HepG2 (cell line): ENCODE results near the gene TRA2B. TPM values are rescaled to one million over a fixed set of nuclear protein-coding genes. Genes with fewer than 3 reads are reported as not detected.
A peak's percentile ranks its signal among the peaks of the same experiment; 100 is the strongest.

Source experiments
- ERF ChIP-seq: IDR thresholded peaks from 2 replicates; pipeline ENCODE4 v1.6.1; 2018; ENCODE audit warnings: missing biosample characterization, missing genetic modification reagents
- FOSL2 ChIP-seq: sonication (generic); formaldehyde crosslinking; IDR thresholded peaks from 2 replicates; pipeline ENCODE4 v1.4.0; 2020; ENCODE audit warnings: missing genetic modification reagents
- FOXA1 ChIP-seq, 2 experiments: fragments of 450-650 bp in 1 of 2; sonication (generic) in 1 of 2; formaldehyde crosslinking in 1 of 2; IDR thresholded peaks; 2 replicates each; pipeline versions ENCODE4 v1.4.0 to v1.6.1; 2016 to 2020; ENCODE audit warnings: missing genetic modification reagents in 1 of 2
- FOXP4 ChIP-seq: sonication (generic); formaldehyde crosslinking; IDR thresholded peaks from 2 replicates; pipeline ENCODE4 v1.4.0; 2020; ENCODE audit warnings: missing genetic modification reagents
- GLI4 ChIP-seq: sonication (generic); formaldehyde crosslinking; IDR thresholded peaks from 2 replicates; pipeline ENCODE4 v1.5.1; 2020; ENCODE audit warnings: missing genetic modification reagents, mild to moderate bottlenecking, moderate library complexity, borderline replicate concordance
- GLMP ChIP-seq: sonication (generic); formaldehyde crosslinking; IDR thresholded peaks from 2 replicates; pipeline ENCODE4 v1.9.0; 2021; ENCODE audit warnings: missing genetic modification reagents, mild to moderate bottlenecking, borderline replicate concordance
- HHEX ChIP-seq: IDR thresholded peaks from 2 replicates; pipeline ENCODE4 v1.6.1; 2016; ENCODE audit warnings: control low read depth
- IRF1 ChIP-seq: sonication (generic); formaldehyde crosslinking; IDR thresholded peaks from 2 replicates; pipeline ENCODE4 v1.4.0; 2020; ENCODE audit warnings: low read depth, mild to moderate bottlenecking, missing genetic modification reagents
- MTA3 ChIP-seq: sonication (generic); formaldehyde crosslinking; IDR thresholded peaks from 2 replicates; pipeline ENCODE4 v1.4.0; 2020; ENCODE audit warnings: missing genetic modification reagents
- MYC ChIP-seq: sonication (generic); formaldehyde crosslinking; IDR thresholded peaks from 2 replicates; pipeline ENCODE4 v1.9.0; 2021; ENCODE audit warnings: missing genetic modification reagents, borderline replicate concordance
- NFIB ChIP-seq: sonication (generic); formaldehyde crosslinking; IDR thresholded peaks from 2 replicates; pipeline ENCODE4 v1.9.0; 2021; ENCODE audit warnings: missing genetic modification reagents, mild to moderate bottlenecking, borderline replicate concordance
- NR2C2 ChIP-seq: sonication (generic); formaldehyde crosslinking; IDR thresholded peaks from 2 replicates; pipeline ENCODE4 v1.4.0; 2020; ENCODE audit warnings: missing genetic modification reagents, mild to moderate bottlenecking, moderate library complexity, borderline replicate concordance
- PAWR ChIP-seq: sonication (generic); formaldehyde crosslinking; IDR thresholded peaks from 2 replicates; pipeline ENCODE4 v1.4.0; 2020; ENCODE audit warnings: missing genetic modification reagents, mild to moderate bottlenecking, borderline replicate concordance
- RARG ChIP-seq: sonication (generic); formaldehyde crosslinking; IDR thresholded peaks from 2 replicates; pipeline ENCODE4 v1.4.0; 2020; ENCODE audit warnings: low read depth, mild to moderate bottlenecking, missing genetic modification reagents
- REPIN1 ChIP-seq: sonication (generic); formaldehyde crosslinking; IDR thresholded peaks from 2 replicates; pipeline ENCODE4 v1.8.0; 2022; ENCODE audit warnings: missing genetic modification reagents, low read depth, mild to moderate bottlenecking, borderline replicate concordance
- SOX6 ChIP-seq, 2 experiments: fragments of 450-650 bp in 1 of 2; sonication (generic) in 1 of 2; formaldehyde crosslinking in 1 of 2; IDR thresholded peaks; 2 replicates each; pipeline versions ENCODE4 v1.4.0 to v1.6.1; 2017 to 2020; ENCODE audit warnings: antibody characterized with exemption in 1 of 2, mild to moderate bottlenecking in 1 of 2, missing genetic modification reagents in 1 of 2
- TFDP2 ChIP-seq: sonication (generic); formaldehyde crosslinking; IDR thresholded peaks from 2 replicates; pipeline ENCODE4 v1.4.0; 2020; ENCODE audit warnings: missing genetic modification reagents
- ZBTB3 ChIP-seq: sonication (generic); formaldehyde crosslinking; IDR thresholded peaks from 2 replicates; pipeline ENCODE4 v1.4.0; 2020; ENCODE audit warnings: low read depth, mild to moderate bottlenecking, moderate library complexity, missing genetic modification reagents, borderline replicate concordance
- ZBTB39 ChIP-seq: sonication (generic); formaldehyde crosslinking; IDR thresholded peaks from 2 replicates; pipeline ENCODE4 v1.5.0; 2020; ENCODE audit warnings: missing genetic modification reagents
- ZNF354B ChIP-seq: sonication (generic); formaldehyde crosslinking; IDR thresholded peaks from 2 replicates; pipeline ENCODE4 v1.8.0; 2022; ENCODE audit warnings: mild to moderate bottlenecking, missing genetic modification reagents
- ZNF773 ChIP-seq: sonication (generic); formaldehyde crosslinking; IDR thresholded peaks from 2 replicates; pipeline ENCODE4 v1.4.0; 2020; ENCODE audit warnings: missing genetic modification reagents, borderline replicate concordance
- ZNF782 ChIP-seq: sonication (generic); formaldehyde crosslinking; IDR thresholded peaks from 2 replicates; pipeline ENCODE4 v1.4.0; 2020; ENCODE audit warnings: missing genetic modification reagents, mild to moderate bottlenecking, borderline replicate concordance
- ZSCAN30 ChIP-seq: sonication (generic); formaldehyde crosslinking; IDR thresholded peaks from 2 replicates; pipeline ENCODE4 v1.5.0; 2020; ENCODE audit warnings: mild to moderate bottlenecking, missing genetic modification reagents
- polyA plus RNA-seq, 8 experiments: library from polyadenylated mRNA; depleted of rRNA in 3 of 8; stranded (reverse) in 7 of 8; unstranded in 1 of 8; fragments of >200 nt; fragmentation: Illumina TruSeq in 4 of 8; extraction: Trizol in 4 of 8; gene quantifications; 2 replicates each; pipeline versions ENCODE4 v1.2.1 to v1.2.3, GENCODE V29; 2011 to 2016; ENCODE audit warnings: low read depth in 4 of 8, missing spikeins in 1 of 8, mixed read lengths in 1 of 8; ENCODE audit not compliant: insufficient read depth in 1 of 8
- total RNA-seq, 5 experiments: library from RNA; depleted of rRNA; stranded (reverse); fragments of >200 nt; fragmentation: Illumina TruSeq; extraction: Trizol; gene quantifications; 2 replicates each; pipeline ENCODE4 v1.2.3, GENCODE V29; 2016; ENCODE audit warnings: low read depth in 1 of 5

Gene TRA2B
- total and polyA plus RNA-seq, 2 of the 13 experiments (the other 11 are each of a cell fraction or from before 2014, with no cell fraction given) = 105 to 241 TPM

- TF ChIP-seq RARG (no peak), HHEX (CRISPR knock-in tag) (no peak), GLI4 (no peak), NR2C2 (CRISPR knock-in tag) (no peak), PAWR (CRISPR knock-in tag) (0 out of 2 replicates have a peak, but pooled peaks have one; percentile 40), ZSCAN30 (CRISPR knock-in tag) (no peak), GLMP (CRISPR knock-in tag) (no peak), REPIN1 (CRISPR knock-in tag) (no peak), SOX6 (IDR thresholded peaks at IDR 0.05) (no peak), SOX6 (CRISPR knock-in tag; IDR thresholded peaks at IDR 0.05) (no peak), IRF1 (no peak), FOXP4 (CRISPR knock-in tag) (no peak), MTA3 (CRISPR knock-in tag) (no peak), FOXA1 (IDR thresholded peaks at IDR 0.05) (no peak), FOXA1 (CRISPR knock-in tag; IDR thresholded peaks at IDR 0.05) (no peak), ZBTB3 (no peak), ZNF773 (CRISPR knock-in tag) (no peak), FOSL2 (no peak), ERF (CRISPR knock-in tag) (no peak), ZNF354B (no peak), ZBTB39 (CRISPR knock-in tag) (no peak), MYC (CRISPR knock-in tag) (no peak), TFDP2 (CRISPR knock-in tag) (0 out of 2 replicates have a peak, but pooled peaks have one; percentile 41), NFIB (CRISPR knock-in tag) (no peak), ZNF782 (no peak)
Measured at GRCh38 chr3:185983495-185984141, 45.8 kb upstream of the TRA2B start (continued).
